Skin epidermis (tissue), 12 donors: Measurements from ENCODE around the gene MTRFR.
A peak's percentile ranks its signal among the peaks of the same experiment; 100 is the strongest.
"Not testable (repeated sequence)": the region's sequence is repeated elsewhere in the genome, so short reads cannot be mapped to it uniquely, and the experiment has no call there.

Experiments
- H3K27ac ChIP-seq, 21 experiments: fragments of 200-600 bp; sonication (generic) in 11 of 21; one replicate each; pipeline ENCODE4 v1.5.0; 2020; ENCODE audit warnings: mild to moderate bottlenecking in 3 of 21, inconsistent platforms in 2 of 21, moderate library complexity in 2 of 21
- H3K4me3 ChIP-seq, 7 experiments: fragments of 200-600 bp; sonication (generic) in 2 of 7; one replicate each; pipeline ENCODE4 v1.5.0; 2020; ENCODE audit warnings: inconsistent platforms in 2 of 7, mild to moderate bottlenecking in 2 of 7, moderate library complexity in 1 of 7

The MTRFR gene

GRCh38 chr12:123232807-123233504 is at the start of gene MTRFR, which contains the start of gene MPHOSPH9:
TSS of gene MTRFR (plus strand) at chr12:123233436. CDS start at chr12:123253675, 20,239 bp downstream.
TSS of gene MPHOSPH9 (minus strand) at chr12:123233141. CDS start at chr12:123230364, 2,777 bp downstream.
- Histone ChIP-seq H3K27ac (peak within 1 kb of the TSS; percentile 52 to 92 (median 86)), H3K4me3 (peak within 1 kb of the TSS; percentile 60 to 96 (median 77))

DNA sequence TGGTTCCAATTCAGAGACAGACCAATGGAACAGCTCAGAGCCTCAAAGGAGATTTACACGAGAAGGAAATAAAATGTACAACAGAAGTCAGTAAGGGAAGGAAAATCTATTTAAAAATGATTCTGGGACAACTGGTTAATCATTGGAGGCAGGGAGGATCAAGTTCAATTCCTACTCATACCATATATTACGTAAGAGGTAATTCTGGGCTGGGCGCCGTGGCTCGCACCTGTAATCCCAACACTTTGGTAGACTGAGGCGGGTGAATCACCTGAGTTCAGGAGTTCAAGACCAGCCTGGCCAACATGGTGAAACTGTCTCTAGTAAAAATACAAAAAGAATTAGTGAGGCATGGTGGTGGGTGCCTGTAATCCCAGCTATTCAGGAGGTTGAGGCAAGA is 45.6 kb upstream of the MTRFR start:
- Histone ChIP-seq H3K27ac (no peak overlapping the region), H3K4me3 (no peak overlapping the region)

DNA sequence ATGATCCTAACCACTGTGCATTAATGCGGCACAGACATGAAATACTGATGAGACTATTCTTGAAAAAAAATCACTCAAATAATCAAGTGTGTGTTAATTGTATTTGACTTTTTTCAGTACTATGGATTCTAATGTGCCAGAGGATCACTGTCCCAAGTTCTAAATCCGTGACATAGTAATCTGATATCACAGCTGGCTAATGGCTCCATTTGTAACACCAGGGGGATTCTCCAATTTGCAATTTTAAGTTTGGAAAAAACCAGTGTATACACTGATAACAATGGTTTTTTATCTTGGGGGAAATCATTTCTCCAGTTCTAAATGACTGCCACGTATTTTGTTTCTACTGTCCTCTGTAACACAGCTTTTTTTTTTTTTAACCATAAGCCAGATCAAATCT is 33.3 kb upstream of the MTRFR start:
- Histone ChIP-seq H3K27ac (no peak overlapping the region), H3K4me3 (no peak overlapping the region)

DNA sequence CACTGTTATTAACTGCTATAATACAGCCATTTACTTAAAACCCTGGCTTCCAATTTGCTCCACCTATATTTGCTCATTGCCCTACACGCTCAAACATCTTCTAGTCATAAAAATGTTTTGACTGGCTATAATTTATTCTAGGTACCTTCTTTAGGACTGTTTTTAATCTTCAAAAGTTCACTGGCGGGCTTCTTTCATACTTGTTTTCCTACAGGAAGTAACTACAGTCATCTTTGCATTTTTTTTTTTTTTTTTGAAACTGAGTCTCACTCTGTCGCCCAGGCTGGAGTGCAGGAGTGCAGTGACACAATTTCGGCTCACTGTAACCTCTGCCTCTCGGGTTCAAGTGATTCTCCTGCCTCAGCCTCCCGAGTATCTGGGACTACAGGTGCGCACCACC is 32.8 kb upstream of the MTRFR start:
- H3K4me3 ChIP-seq: no peak overlapping the region
- no peak overlapping the region for H3K27ac ChIP-seq

GRCh38 chr12:123206794-123207193 is 26.4 kb upstream of the MTRFR start:
- not testable (repeated sequence) for H3K27ac ChIP-seq, H3K4me3 ChIP-seq

GRCh38 chr12:123207815-123208214 is 25.4 kb upstream of the MTRFR start:
- H3K4me3 ChIP-seq, H3K27ac ChIP-seq: not testable (repeated sequence)

GRCh38 chr12:123223241-123223668 is 10.0 kb upstream of the MTRFR start:
- Histone ChIP-seq H3K4me3 (no peak overlapping the region), H3K27ac (peak overlapping the region in 7 of 21 experiments; percentile 10 to 73 (median 51))

DNA sequence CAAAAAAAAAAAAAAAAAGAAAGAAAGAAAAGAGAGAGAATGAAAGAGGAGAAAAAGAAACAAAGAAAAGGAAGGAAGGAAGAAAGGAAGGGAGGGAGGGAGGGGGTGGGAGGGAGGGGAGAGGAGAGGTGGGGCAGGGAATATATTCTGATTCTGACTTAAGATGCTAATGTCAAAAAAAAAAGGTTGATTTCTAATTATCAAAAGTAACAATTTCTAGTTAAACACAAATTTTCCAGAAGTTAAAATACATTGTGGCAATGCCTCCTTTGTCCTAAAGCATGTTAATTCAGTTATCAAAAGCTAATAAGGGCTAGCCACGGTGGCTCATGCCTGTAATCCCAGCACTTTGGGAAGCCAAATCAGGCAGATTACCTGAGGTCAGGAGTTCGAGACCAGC is 7.8 kb upstream of the MTRFR start:
- no peak overlapping the region for H3K27ac ChIP-seq
- no peak overlapping the region for H3K4me3 ChIP-seq

DNA sequence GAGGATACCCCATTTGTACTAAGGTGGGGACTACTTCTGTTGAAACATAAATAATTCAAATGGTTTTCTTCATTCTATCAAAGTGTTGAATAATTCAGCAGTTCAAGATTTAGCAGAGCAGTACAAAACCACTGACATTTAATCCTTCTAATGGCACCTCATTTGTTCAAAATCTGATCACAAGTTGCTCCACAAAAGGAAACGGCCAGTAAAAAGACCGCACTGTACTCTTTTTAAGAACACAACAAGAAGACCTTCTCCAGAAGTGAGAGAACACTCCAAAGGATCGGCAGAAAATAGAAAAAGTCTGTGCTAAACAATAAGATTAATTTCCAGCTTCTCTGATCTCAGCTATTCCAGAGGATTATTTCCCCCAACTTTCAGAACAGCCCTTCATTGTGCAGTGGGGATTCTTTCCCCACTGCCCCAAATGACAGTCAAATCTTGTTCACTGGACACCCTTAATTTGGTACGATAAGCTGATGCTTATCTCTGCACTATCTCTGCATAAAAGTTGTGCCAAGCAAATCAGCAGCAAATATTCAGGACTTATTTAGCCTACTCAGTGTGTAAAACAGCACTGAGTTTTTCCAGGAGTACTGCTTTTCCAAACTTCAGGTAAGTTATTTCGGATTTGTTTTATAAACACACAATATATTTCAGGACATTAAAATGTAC is 5.5 kb upstream of the MTRFR start:
- no peak overlapping the region for H3K4me3 ChIP-seq

GRCh38 chr12:123229051-123229450 is 4.2 kb upstream of the MTRFR start:
- Histone ChIP-seq H3K4me3 (no peak overlapping the region), H3K27ac (peak overlapping the region in 5 of 21 experiments; percentile 3 to 72 (median 26))

More for the DNA sequence above, 5.5 kb upstream of the MTRFR start:
- H3K27ac ChIP-seq: peak overlapping the region in 1 of 21 experiments; percentile 27

DNA sequence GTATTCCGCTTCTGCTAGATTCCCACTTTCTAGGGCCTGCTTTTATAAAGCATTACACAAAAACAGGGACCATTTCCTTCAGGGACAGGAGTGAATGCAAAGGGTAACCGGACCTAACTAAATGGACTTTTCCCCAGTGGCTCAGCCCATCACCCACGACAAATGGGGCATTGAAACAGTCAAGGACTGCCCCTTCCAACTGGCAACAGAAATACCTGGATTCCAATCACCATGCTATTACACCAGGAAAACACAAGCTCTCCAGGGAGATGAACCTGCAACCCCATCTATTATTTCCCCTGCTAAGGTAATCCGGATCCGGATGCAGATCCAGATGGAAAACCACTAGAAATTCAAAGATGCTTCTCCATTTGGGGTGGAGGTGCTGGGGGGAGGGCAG is 1.3 kb upstream of the MTRFR start:
- H3K4me3 ChIP-seq: peak overlapping the region; percentile 60 to 95 (median 77)
- H3K27ac ChIP-seq: peak overlapping the region in 16 of 21 experiments; percentile 61 to 92 (median 82)

DNA sequence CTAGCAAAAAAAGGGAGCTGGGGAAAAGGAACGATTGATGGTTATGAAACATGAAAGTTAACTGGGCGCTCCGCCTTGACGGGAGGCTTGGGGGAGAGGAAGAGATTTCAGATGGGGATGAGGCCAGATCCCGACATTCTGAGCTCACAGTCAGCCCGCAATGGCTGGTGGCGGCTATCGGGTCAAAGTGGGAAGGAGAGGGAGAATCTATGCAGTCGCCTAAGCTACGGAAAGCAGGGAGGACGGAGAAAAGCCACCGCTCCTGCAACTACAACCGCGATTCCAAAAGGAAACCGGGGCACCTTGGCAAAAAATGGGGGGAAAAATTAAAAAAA is 797 bp upstream of the MTRFR start:
- peak overlapping the region; percentile 60 to 95 (median 77) for H3K4me3 ChIP-seq
- peak overlapping the region; percentile 14 to 92 (median 79) for H3K27ac ChIP-seq

DNA sequence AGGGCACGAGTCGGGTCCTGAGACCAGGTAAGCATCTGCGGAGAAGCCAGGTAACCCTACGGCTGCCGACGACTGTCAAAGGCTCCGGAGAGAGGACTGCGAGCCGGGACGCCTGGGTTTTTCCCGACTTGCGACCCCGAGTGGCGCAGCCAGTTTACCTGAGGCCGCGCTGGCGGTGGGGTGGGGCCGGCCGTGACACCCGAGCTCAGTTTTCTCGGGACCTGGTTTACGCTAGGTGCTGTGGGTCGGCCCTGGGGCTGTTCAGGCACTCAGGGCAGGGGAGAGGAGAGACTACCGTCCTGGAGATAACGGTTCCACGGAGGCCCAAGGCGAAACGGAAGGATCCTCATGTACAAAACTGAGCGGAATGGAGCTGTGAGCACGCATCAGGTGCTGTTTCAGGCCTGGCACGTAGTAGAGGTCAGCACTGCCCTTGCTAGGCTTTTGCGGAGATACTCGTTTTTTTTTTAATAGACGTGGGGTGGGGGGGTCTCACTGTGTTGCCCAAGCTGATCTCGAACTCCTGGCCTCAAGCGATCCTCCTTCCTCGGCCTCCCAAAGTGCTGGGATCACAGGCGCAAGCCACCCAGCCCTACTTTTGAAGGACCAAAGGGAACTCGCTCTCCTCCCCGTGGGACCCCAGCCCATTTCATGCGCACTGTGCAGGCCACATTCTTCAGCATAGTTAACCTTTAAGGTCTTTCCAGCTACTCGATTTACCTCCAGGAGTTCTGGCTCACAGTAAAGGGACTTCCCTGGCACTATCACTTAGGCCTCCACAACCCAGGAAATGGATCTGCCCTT is 471 bp downstream of the MTRFR start:
- peak overlapping the region; percentile 52 to 92 (median 85) for H3K27ac ChIP-seq
- H3K4me3 ChIP-seq: peak overlapping the region; percentile 60 to 96 (median 77)

GRCh38 chr12:123237646-123238329 is 4.6 kb downstream of the MTRFR start:
- no peak overlapping the region for H3K4me3 ChIP-seq
- peak overlapping the region in 2 of 21 experiments; percentile 28 to 36 for H3K27ac ChIP-seq

DNA sequence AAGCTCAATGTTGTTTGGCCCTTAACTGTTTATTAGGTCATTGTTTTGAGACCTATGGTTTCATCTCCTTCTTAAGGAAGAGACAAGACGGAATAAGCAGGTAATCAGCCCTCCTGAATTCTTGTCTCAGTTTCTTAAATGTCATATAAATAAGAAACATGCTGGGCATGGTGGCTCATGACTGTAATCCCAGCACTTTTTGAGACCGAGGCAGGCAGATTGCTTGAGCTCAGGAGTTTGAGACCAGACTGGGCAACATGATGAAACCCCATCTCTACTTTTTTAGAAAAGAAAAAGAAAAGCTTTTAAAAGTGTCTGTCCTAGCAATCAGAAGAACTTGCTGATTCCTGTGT is 5.1 kb downstream of the MTRFR start:
- H3K27ac ChIP-seq: no peak overlapping the region
- no peak overlapping the region for H3K4me3 ChIP-seq

- H3K4me3 ChIP-seq: no peak overlapping the region
- no peak overlapping the region for H3K27ac ChIP-seq
Observed at GRCh38 chr12:123238961-123239360, 5.7 kb downstream of the MTRFR start.

GRCh38 chr12:123242116-123242904 is 9.1 kb downstream of the MTRFR start:
- peak overlapping the region in 6 of 21 experiments; percentile 4 to 42 (median 30) for H3K27ac ChIP-seq

DNA sequence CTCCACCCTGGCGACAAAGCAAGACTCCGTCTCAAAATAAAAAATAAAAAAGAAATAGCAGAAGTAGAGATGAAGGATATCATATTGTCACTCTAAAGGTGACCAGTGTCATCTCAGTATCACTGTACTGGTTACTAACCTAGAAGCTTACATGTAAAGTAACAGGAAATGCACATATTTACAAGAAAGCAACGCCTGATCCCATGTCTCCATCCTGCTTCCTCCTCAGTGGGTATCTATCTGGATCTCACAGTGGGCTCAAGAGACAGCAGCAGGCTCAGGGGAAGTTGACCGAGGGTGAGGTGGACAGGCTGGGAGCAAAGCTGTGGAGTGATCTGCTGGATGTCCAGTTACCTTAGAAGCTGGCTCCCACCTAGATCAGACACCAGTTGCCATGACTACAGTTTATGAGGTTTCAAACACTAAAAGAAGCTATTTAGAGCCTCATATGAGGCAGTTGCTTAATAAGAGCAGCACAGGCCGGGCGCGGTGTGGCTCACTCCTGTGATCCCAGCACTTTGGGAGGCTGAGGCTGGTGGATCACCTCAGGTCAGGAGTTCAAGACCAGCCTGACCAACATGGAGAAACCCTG is 10.5 kb downstream of the MTRFR start:
- Histone ChIP-seq H3K27ac (no peak overlapping the region), H3K4me3 (no peak overlapping the region)

More at GRCh38 chr12:123242116-123242904, 9.1 kb downstream of the MTRFR start:
- no peak overlapping the region for H3K4me3 ChIP-seq

- no peak overlapping the region for H3K27ac ChIP-seq
- no peak overlapping the region for H3K4me3 ChIP-seq
Observed at GRCh38 chr12:123245678-123246077, 12.4 kb downstream of the MTRFR start.
